ENCODE data around the gene PPP2R3A. TPM values are rescaled to one million over a fixed set of nuclear protein-coding genes. Genes with fewer than 3 reads are reported as not detected.

PPP2R3A gene
- total and polyA plus RNA-seq, 2 experiments from 2014 or later: 6.4 to 15.2 TPM

DNA sequence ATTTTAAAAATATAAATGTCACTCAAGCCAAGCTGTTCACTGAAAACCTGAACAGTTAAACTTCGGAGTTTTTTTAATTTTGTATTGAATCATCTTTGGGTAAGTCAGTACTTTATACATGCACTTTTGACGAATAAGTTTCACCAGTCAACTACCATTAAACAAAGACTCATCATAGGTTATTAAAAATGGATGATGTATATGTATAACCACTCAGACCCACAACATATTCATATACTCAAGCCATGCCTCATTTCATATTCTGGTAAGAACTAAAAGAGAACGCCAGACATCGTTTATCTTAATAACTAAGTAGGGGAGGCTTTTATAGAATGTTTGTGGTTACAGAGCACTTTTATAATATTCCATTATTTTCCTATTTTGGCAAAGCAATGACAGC lies 212.3 kb downstream of the PPP2R3A start:
- TF ChIP-seq STAT1 (IDR thresholded peaks at IDR 0.05; ENCODE audit: unreplicated experiment) (no peak), CREB1 (CRISPR knock-in tag; IDR thresholded peaks at IDR 0.05; ENCODE audit: low read depth) (no peak), ZNF331 (CRISPR knock-in tag; IDR thresholded peaks at IDR 0.05; ENCODE audit: low read depth) (no peak), ZNF114 (CRISPR knock-in tag; IDR thresholded peaks at IDR 0.05) (no peak), EZH2phosphoT487 (IDR thresholded peaks at IDR 0.05; ENCODE audit: unreplicated experiment) (no peak), POLR2AphosphoS5 (IDR thresholded peaks at IDR 0.05; ENCODE audit: low read depth) (no peak), NANOG (IDR thresholded peaks at IDR 0.05; ENCODE audit: borderline replicate concordance) (no peak), JUNB (IDR thresholded peaks at IDR 0.05; ENCODE audit: unreplicated experiment) (no peak), EZH2 (IDR thresholded peaks at IDR 0.05; ENCODE audit: low read depth, unreplicated experiment) (no peak)
- TF ChIP-seq, protein P1, sequence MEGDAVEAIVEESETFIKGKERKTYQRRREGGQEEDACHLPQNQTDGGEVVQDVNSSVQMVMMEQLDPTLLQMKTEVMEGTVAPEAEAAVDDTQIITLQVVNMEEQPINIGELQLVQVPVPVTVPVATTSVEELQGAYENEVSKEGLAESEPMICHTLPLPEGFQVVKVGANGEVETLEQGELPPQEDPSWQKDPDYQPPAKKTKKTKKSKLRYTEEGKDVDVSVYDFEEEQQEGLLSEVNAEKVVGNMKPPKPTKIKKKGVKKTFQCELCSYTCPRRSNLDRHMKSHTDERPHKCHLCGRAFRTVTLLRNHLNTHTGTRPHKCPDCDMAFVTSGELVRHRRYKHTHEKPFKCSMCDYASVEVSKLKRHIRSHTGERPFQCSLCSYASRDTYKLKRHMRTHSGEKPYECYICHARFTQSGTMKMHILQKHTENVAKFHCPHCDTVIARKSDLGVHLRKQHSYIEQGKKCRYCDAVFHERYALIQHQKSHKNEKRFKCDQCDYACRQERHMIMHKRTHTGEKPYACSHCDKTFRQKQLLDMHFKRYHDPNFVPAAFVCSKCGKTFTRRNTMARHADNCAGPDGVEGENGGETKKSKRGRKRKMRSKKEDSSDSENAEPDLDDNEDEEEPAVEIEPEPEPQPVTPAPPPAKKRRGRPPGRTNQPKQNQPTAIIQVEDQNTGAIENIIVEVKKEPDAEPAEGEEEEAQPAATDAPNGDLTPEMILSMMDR (conservative IDR thresholded peaks at IDR 0.05; ENCODE audit: low read depth in 2 of 2): no peak
- TF ChIP-seq, protein P2, sequence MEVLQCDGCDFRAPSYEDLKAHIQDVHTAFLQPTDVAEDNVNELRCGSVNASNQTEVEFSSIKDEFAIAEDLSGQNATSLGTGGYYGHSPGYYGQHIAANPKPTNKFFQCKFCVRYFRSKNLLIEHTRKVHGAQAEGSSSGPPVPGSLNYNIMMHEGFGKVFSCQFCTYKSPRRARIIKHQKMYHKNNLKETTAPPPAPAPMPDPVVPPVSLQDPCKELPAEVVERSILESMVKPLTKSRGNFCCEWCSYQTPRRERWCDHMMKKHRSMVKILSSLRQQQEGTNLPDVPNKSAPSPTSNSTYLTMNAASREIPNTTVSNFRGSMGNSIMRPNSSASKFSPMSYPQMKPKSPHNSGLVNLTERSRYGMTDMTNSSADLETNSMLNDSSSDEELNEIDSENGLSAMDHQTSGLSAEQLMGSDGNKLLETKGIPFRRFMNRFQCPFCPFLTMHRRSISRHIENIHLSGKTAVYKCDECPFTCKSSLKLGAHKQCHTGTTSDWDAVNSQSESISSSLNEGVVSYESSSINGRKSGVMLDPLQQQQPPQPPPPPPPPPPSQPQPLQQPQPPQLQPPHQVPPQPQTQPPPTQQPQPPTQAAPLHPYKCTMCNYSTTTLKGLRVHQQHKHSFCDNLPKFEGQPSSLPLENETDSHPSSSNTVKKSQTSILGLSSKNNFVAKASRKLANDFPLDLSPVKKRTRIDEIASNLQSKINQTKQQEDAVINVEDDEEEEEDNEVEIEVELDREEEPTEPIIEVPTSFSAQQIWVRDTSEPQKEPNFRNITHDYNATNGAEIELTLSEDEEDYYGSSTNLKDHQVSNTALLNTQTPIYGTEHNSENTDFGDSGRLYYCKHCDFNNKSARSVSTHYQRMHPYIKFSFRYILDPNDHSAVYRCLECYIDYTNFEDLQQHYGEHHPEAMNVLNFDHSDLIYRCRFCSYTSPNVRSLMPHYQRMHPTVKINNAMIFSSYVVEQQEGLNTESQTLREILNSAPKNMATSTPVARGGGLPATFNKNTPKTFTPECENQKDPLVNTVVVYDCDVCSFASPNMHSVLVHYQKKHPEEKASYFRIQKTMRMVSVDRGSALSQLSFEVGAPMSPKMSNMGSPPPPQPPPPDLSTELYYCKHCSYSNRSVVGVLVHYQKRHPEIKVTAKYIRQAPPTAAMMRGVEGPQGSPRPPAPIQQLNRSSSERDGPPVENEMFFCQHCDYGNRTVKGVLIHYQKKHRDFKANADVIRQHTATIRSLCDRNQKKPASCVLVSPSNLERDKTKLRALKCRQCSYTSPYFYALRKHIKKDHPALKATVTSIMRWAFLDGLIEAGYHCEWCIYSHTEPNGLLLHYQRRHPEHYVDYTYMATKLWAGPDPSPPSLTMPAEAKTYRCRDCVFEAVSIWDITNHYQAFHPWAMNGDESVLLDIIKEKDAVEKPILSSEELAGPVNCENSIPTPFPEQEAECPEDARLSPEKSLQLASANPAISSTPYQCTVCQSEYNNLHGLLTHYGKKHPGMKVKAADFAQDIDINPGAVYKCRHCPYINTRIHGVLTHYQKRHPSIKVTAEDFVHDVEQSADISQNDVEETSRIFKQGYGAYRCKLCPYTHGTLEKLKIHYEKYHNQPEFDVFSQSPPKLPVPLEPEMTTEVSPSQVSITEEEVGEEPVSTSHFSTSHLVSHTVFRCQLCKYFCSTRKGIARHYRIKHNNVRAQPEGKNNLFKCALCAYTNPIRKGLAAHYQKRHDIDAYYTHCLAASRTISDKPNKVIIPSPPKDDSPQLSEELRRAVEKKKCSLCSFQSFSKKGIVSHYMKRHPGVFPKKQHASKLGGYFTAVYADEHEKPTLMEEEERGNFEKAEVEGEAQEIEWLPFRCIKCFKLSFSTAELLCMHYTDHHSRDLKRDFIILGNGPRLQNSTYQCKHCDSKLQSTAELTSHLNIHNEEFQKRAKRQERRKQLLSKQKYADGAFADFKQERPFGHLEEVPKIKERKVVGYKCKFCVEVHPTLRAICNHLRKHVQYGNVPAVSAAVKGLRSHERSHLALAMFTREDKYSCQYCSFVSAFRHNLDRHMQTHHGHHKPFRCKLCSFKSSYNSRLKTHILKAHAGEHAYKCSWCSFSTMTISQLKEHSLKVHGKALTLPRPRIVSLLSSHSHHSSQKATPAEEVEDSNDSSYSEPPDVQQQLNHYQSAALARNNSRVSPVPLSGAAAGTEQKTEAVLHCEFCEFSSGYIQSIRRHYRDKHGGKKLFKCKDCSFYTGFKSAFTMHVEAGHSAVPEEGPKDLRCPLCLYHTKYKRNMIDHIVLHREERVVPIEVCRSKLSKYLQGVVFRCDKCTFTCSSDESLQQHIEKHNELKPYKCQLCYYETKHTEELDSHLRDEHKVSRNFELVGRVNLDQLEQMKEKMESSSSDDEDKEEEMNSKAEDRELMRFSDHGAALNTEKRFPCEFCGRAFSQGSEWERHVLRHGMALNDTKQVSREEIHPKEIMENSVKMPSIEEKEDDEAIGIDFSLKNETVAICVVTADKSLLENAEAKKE (CRISPR knock-in tag; IDR thresholded peaks at IDR 0.05): no peak
- TF ChIP-seq, protein P3, sequence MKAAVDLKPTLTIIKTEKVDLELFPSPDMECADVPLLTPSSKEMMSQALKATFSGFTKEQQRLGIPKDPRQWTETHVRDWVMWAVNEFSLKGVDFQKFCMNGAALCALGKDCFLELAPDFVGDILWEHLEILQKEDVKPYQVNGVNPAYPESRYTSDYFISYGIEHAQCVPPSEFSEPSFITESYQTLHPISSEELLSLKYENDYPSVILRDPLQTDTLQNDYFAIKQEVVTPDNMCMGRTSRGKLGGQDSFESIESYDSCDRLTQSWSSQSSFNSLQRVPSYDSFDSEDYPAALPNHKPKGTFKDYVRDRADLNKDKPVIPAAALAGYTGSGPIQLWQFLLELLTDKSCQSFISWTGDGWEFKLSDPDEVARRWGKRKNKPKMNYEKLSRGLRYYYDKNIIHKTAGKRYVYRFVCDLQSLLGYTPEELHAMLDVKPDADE (IDR thresholded peaks at IDR 0.05): no peak
- TF ChIP-seq, protein P4, sequence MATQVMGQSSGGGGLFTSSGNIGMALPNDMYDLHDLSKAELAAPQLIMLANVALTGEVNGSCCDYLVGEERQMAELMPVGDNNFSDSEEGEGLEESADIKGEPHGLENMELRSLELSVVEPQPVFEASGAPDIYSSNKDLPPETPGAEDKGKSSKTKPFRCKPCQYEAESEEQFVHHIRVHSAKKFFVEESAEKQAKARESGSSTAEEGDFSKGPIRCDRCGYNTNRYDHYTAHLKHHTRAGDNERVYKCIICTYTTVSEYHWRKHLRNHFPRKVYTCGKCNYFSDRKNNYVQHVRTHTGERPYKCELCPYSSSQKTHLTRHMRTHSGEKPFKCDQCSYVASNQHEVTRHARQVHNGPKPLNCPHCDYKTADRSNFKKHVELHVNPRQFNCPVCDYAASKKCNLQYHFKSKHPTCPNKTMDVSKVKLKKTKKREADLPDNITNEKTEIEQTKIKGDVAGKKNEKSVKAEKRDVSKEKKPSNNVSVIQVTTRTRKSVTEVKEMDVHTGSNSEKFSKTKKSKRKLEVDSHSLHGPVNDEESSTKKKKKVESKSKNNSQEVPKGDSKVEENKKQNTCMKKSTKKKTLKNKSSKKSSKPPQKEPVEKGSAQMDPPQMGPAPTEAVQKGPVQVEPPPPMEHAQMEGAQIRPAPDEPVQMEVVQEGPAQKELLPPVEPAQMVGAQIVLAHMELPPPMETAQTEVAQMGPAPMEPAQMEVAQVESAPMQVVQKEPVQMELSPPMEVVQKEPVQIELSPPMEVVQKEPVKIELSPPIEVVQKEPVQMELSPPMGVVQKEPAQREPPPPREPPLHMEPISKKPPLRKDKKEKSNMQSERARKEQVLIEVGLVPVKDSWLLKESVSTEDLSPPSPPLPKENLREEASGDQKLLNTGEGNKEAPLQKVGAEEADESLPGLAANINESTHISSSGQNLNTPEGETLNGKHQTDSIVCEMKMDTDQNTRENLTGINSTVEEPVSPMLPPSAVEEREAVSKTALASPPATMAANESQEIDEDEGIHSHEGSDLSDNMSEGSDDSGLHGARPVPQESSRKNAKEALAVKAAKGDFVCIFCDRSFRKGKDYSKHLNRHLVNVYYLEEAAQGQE (IDR thresholded peaks at IDR 0.05; ENCODE audit: unreplicated experiment): no peak
- Mint-ChIP-seq H3K36me3 (ENCODE audit: low read depth) (no peaks in the 10 kb centered on the region), H3K9me3 (no peaks in the 10 kb centered on the region), H3K4me3 (no peak overlapping the region), H3K27me3 (ENCODE audit: insufficient read depth, low read depth, poor library complexity) (peaks cover 3% of the 10 kb centered on the region), H3K4me1 (peaks cover 11% of the 10 kb centered on the region), H3K27ac (no peak overlapping the region)
- Histone ChIP-seq H3F3A (replicated peaks; ENCODE audit: low read depth) (no peaks in the 10 kb centered on the region), H3K4me2 (no peak overlapping the region), H3K27ac (ENCODE audit: low read depth) (no peak overlapping the region), H3K4me1 (ENCODE audit: insufficient read depth) (peaks cover 6% of the 10 kb centered on the region), H4K20me1 (replicated peaks; ENCODE audit: insufficient read depth) (peaks cover 79% of the 10 kb centered on the region), H3K27me3 (ENCODE audit: insufficient read depth) (no peaks in the 10 kb centered on the region), H3K4me3 (no peak overlapping the region), H3K9me2 (ENCODE audit: insufficient read depth) (no peaks in the 10 kb centered on the region), H3K36me3 (ENCODE audit: insufficient read depth) (no peaks in the 10 kb centered on the region), H2AFZ (no peak overlapping the region), H3K79me2 (replicated peaks; ENCODE audit: insufficient read depth) (peaks cover 99% of the 10 kb centered on the region)
- ATAC-seq (no peak), DNase-seq (ENCODE audit: low spot score) (no peak)
